ENCODE results near the gene MRPL57.

- no peak for TF ChIP-seq REST (IDR thresholded peaks at IDR 0.05; ENCODE audit: low read depth)
- no peak for TF ChIP-seq CTCF (IDR thresholded peaks at IDR 0.05 in 2 of 3, conservative IDR thresholded peaks at IDR 0.05 in 1 of 3; ENCODE audit: borderline replicate concordance in 1 of 3, insufficient read depth in 1 of 3, low read depth in 2 of 3, low read length in 2 of 3)
- no peak for TF ChIP-seq ELF1 (IDR thresholded peaks at IDR 0.05; ENCODE audit: borderline replicate concordance, low read depth)
Measured at GRCh38 chr13:21152251-21152899, 24.1 kb upstream of the MRPL57 start.
